GM23338 (cell line): Measurements from ENCODE around the gene ARL6. TPM values are rescaled to one million over a fixed set of nuclear protein-coding genes. Genes with fewer than 3 reads are reported as not detected.

Experiments used
- ATAC-seq: fragments of 200-7000 bp; cut with Tn5 transposase; 3 replicates; pipeline ENCODE4 v1.9.1; 2020
- DNase-seq: peaks from one replicate; pipeline ENCODE4 v3.0.0-alpha.2; 2015; ENCODE audit warnings: low spot score
- H2AFZ ChIP-seq: fragments of 200-600 bp; sonication (generic); 2 replicates; pipeline ENCODE4 v1.8.0; 2016; ENCODE audit warnings: antibody characterized with exemption, mild to moderate bottlenecking, moderate library complexity
- H3F3A ChIP-seq: fragments of 200-600 bp; sonication (generic); replicated peaks from 2 replicates; pipeline ENCODE4 v1.8.0; 2017; ENCODE audit warnings: antibody characterized with exemption, mixed run types, low read depth
- H3K27ac ChIP-seq: fragments of 200-600 bp; sonication (generic); 2 replicates; pipeline ENCODE4 v1.6.1; 2016; ENCODE audit warnings: low read depth
- H3K27me3 ChIP-seq: fragments of 200-600 bp; sonication (generic); 2 replicates; pipeline ENCODE4 v1.8.0; 2016; ENCODE audit warnings: mild to moderate bottlenecking, mixed run types, moderate library complexity; ENCODE audit not compliant: insufficient read depth
- H3K36me3 ChIP-seq: fragments of 200-600 bp; sonication (generic); 2 replicates; pipeline ENCODE4 v1.8.0; 2016; ENCODE audit warnings: mild to moderate bottlenecking; ENCODE audit not compliant: insufficient read depth
- H3K4me1 ChIP-seq: fragments of 200-600 bp; sonication (generic); 2 replicates; pipeline ENCODE4 v1.8.0; 2016; ENCODE audit warnings: mild to moderate bottlenecking, moderate library complexity; ENCODE audit not compliant: insufficient read depth
- H3K4me2 ChIP-seq: fragments of 200-600 bp; sonication (generic); 2 replicates; pipeline ENCODE4 v1.7.1; 2017; ENCODE audit warnings: mixed run types
- H3K4me3 ChIP-seq: fragments of 200-600 bp; sonication (generic); 2 replicates; pipeline ENCODE4 v1.6.1; 2016; ENCODE audit warnings: mixed run types
- H3K79me2 ChIP-seq: fragments of 200-600 bp; sonication (generic); replicated peaks from 2 replicates; pipeline ENCODE4 v1.8.0; 2017; ENCODE audit warnings: mild to moderate bottlenecking; ENCODE audit not compliant: insufficient read depth
- H3K9me2 ChIP-seq: fragments of 200-600 bp; sonication (generic); 2 replicates; pipeline ENCODE4 v1.8.0; 2017; ENCODE audit not compliant: insufficient read depth
- H4K20me1 ChIP-seq: fragments of 200-600 bp; sonication (generic); replicated peaks from 2 replicates; pipeline ENCODE4 v1.8.0; 2017; ENCODE audit warnings: mild to moderate bottlenecking; ENCODE audit not compliant: insufficient read depth
- H3K27ac Mint-ChIP-seq: 2 replicates; pipeline ENCODE4 v1.8.0; 2020; ENCODE audit warnings: inconsistent platforms, mild to moderate bottlenecking, moderate library complexity, mixed read lengths
- H3K27me3 Mint-ChIP-seq: 3 replicates; pipeline ENCODE4 v1.8.0; 2022; ENCODE audit warnings: low read depth, mild to moderate bottlenecking, moderate library complexity, mixed read lengths, inconsistent platforms; ENCODE audit not compliant: insufficient read depth, poor library complexity
- H3K36me3 Mint-ChIP-seq: 3 replicates; pipeline ENCODE4 v1.8.0; 2021; ENCODE audit warnings: low read depth, mild to moderate bottlenecking, inconsistent platforms, moderate library complexity, mixed read lengths
- H3K4me1 Mint-ChIP-seq: 3 replicates; pipeline ENCODE4 v1.8.0; 2020; ENCODE audit warnings: mild to moderate bottlenecking, inconsistent platforms, mixed read lengths
- H3K4me3 Mint-ChIP-seq: 3 replicates; pipeline ENCODE4 v1.8.0; 2021; ENCODE audit warnings: moderate library complexity, mild to moderate bottlenecking, inconsistent platforms, mixed read lengths
- H3K9me3 Mint-ChIP-seq: 3 replicates; pipeline ENCODE4 v1.8.0; 2020; ENCODE audit warnings: moderate library complexity, mild to moderate bottlenecking, inconsistent platforms, mixed read lengths
- CREB1 ChIP-seq: fragments of 250-450 bp; sonication (Bioruptor Pico); IDR thresholded peaks from 2 replicates; pipeline ENCODE4 v1.5.0; 2020; ENCODE audit warnings: low read depth, mild to moderate bottlenecking, moderate library complexity
- CTCF ChIP-seq, 2 experiments: fragments of 200-600 bp in 1 of 2; sonication (generic) in 1 of 2; conservative IDR thresholded peaks; 2 replicates each; pipeline versions ENCODE4 v1.5.1 to v1.6.1; 2016 to 2017; ENCODE audit warnings: antibody characterized with exemption in 2 of 2, low read depth in 2 of 2, mild to moderate bottlenecking in 2 of 2, moderate library complexity in 1 of 2
- EZH2 ChIP-seq: fragments of 200-600 bp; sonication (generic); IDR thresholded peaks from one replicate; pipeline ENCODE4 v1.8.0; 2017; ENCODE audit warnings: antibody characterized with exemption, mild to moderate bottlenecking, low read depth; ENCODE audit not compliant: unreplicated experiment
- EZH2phosphoT487 ChIP-seq: fragments of 200-600 bp; sonication (generic); IDR thresholded peaks from one replicate; pipeline ENCODE4 v1.8.1; 2018; ENCODE audit warnings: antibody characterized with exemption; ENCODE audit not compliant: unreplicated experiment
- JUNB ChIP-seq: IDR thresholded peaks from one replicate; pipeline ENCODE4 v1.6.1; 2016; ENCODE audit warnings: antibody characterized with exemption; ENCODE audit not compliant: unreplicated experiment
- NANOG ChIP-seq: IDR thresholded peaks from 2 replicates; pipeline ENCODE4 v1.6.1; 2016; ENCODE audit warnings: antibody characterized with exemption, borderline replicate concordance
- POLR2AphosphoS5 ChIP-seq: IDR thresholded peaks from 2 replicates; pipeline ENCODE4 v1.6.1; 2016; ENCODE audit warnings: antibody characterized with exemption, low read depth
- polyA plus RNA-seq: library from polyadenylated mRNA; unstranded; fragments of >200 nt; fragmentation: Nextera tagmentation; extraction: Ambion mirVana; gene quantifications from 2 replicates; pipeline ENCODE4 v1.2.1, GENCODE V29; 2016
- total RNA-seq: library from RNA; depleted of rRNA; stranded (reverse); fragments of >200 nt; shearing (Covaris generic); gene quantifications from 2 replicates; pipeline ENCODE4 v1.2.3, GENCODE V29; 2014
- TF ChIP-seq, protein P1 (sequence below): IDR thresholded peaks from one replicate; pipeline ENCODE4 v1.6.1; 2018; ENCODE audit warnings: antibody characterized with exemption; ENCODE audit not compliant: unreplicated experiment
- TF ChIP-seq, protein P2 (sequence below): IDR thresholded peaks from 2 replicates; pipeline ENCODE4 v1.6.1; 2016; ENCODE audit warnings: antibody characterized with exemption

The ARL6 gene
- total and polyA plus RNA-seq, 2 experiments from 2014 or later = 9.8 to 10.9 TPM

GRCh38 chr3:97816811-97817210, 52.3 kb downstream of the ARL6 start (continued):
- TF ChIP-seq, protein P1, sequence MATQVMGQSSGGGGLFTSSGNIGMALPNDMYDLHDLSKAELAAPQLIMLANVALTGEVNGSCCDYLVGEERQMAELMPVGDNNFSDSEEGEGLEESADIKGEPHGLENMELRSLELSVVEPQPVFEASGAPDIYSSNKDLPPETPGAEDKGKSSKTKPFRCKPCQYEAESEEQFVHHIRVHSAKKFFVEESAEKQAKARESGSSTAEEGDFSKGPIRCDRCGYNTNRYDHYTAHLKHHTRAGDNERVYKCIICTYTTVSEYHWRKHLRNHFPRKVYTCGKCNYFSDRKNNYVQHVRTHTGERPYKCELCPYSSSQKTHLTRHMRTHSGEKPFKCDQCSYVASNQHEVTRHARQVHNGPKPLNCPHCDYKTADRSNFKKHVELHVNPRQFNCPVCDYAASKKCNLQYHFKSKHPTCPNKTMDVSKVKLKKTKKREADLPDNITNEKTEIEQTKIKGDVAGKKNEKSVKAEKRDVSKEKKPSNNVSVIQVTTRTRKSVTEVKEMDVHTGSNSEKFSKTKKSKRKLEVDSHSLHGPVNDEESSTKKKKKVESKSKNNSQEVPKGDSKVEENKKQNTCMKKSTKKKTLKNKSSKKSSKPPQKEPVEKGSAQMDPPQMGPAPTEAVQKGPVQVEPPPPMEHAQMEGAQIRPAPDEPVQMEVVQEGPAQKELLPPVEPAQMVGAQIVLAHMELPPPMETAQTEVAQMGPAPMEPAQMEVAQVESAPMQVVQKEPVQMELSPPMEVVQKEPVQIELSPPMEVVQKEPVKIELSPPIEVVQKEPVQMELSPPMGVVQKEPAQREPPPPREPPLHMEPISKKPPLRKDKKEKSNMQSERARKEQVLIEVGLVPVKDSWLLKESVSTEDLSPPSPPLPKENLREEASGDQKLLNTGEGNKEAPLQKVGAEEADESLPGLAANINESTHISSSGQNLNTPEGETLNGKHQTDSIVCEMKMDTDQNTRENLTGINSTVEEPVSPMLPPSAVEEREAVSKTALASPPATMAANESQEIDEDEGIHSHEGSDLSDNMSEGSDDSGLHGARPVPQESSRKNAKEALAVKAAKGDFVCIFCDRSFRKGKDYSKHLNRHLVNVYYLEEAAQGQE = no peak
- no peak for TF ChIP-seq POLR2AphosphoS5
- TF ChIP-seq, protein P2, sequence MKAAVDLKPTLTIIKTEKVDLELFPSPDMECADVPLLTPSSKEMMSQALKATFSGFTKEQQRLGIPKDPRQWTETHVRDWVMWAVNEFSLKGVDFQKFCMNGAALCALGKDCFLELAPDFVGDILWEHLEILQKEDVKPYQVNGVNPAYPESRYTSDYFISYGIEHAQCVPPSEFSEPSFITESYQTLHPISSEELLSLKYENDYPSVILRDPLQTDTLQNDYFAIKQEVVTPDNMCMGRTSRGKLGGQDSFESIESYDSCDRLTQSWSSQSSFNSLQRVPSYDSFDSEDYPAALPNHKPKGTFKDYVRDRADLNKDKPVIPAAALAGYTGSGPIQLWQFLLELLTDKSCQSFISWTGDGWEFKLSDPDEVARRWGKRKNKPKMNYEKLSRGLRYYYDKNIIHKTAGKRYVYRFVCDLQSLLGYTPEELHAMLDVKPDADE = no peak
- TF ChIP-seq EZH2 = no peak
- TF ChIP-seq NANOG = no peak
- TF ChIP-seq JUNB = no peak
- TF ChIP-seq EZH2phosphoT487 = no peak
- no peak for TF ChIP-seq CTCF (conservative IDR thresholded peaks at IDR 0.05; ENCODE audit: low read depth in 2 of 2)
- TF ChIP-seq CREB1 (CRISPR knock-in tag) = no peak

GRCh38 chr3:97817965-97818364, 53.4 kb downstream of the ARL6 start:
- TF ChIP-seq, protein P1 = no peak
- no peak overlapping the region for H3K27ac ChIP-seq
- Mint-ChIP-seq H3K36me3 (no peaks in the 10 kb centered on the region; the same call in 2 of the 3 replicates), H3K4me3 (no peak overlapping the region), H3K9me3 (no peaks in the 10 kb centered on the region), H3K27me3 (peaks cover 14% of the 10 kb centered on the region), H3K27ac (no peak overlapping the region), H3K4me1 (peaks cover 12% of the 10 kb centered on the region)
- H3K27me3 ChIP-seq = peaks cover 21% of the 10 kb centered on the region
- ATAC-seq (no peak), DNase-seq (no peak)
- H3K4me1 ChIP-seq = peaks cover 11% of the 10 kb centered on the region; the same call in 1 of the 2 replicates
- no peak overlapping the region for H3K4me3 ChIP-seq
- 0 out of 2 replicates have a peak, but pooled peaks cover 3% of the 10 kb centered on the region for H3F3A ChIP-seq
- H3K4me2 ChIP-seq = no peak overlapping the region
- no peaks in the 10 kb centered on the region for H4K20me1 ChIP-seq
- H3K9me2 ChIP-seq = no peaks in the 10 kb centered on the region
- H3K79me2 ChIP-seq = no peaks in the 10 kb centered on the region
- H2AFZ ChIP-seq = no peak overlapping the region
- no peaks in the 10 kb centered on the region for H3K36me3 ChIP-seq
